Stimulated activated CD4-positive, alpha-beta T cell treated with anti-CD3 and anti-CD28 coated beads, Interleukin-15, amount 100 ng/mL, for 1 hour (primary cell): Measurements from ENCODE around the gene NUDT5.
A peak's percentile ranks its signal among the peaks of the same experiment; 100 is the strongest.
"Not testable (repeated sequence)": the region's sequence is repeated elsewhere in the genome, so short reads cannot be mapped to it uniquely, and the experiment has no call there.

Source experiments
- DNase-seq, 2 donors: peaks; one replicate each; pipeline ENCODE4 v3.0.0-alpha.2; 2020; ENCODE audit warnings: low read depth in 1 of 2, low spot score in 1 of 2

The NUDT5 gene

DNA sequence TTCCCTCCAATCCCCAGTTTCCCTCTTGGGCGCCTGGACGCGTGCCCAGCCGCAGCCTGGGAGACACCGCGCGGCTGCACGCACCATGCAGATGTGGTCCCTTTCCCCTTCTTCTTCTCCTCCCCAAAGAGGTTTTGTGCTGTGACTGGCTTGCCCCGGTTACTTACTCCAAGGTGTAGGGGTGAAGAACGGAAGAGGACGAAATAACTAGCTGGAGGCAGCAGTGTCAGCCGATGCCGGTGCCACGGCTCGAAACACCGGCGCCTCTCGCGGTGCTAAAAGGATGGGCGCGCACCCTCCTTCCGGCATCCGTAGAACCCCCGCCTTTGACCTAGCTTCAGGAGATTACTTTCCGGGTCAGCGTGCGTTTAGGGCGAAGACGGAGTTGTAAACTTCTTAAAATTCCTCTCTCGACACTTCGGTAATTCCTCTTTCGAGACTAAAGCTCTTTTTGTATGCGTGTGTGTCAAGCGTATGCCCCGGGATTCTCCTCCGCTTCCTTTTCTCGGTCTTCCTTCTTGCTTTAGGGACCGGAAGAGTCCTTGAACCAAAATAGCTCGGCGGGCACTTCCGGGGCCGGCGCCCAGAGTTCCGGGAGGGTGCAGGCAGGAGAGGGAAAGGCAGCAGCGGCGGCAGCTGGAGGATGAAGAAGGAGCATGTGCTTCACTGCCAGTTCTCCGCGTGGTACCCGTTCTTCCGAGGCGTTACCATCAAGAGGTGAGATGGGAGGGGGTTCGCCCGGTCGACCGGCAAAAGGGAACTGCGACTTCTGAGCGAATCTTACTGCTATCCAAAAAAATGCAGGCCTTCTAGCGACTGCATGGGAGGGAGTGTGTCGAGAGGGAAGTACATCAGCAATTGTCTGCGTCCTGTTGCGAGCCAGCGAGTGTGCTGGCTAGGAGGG lies at the start of gene NUDT5, which contains the start of gene CDC123:
Gene NUDT5, minus strand, starts transcription at position 289 of the 904 bp plus-strand sequence. CDS start 9,600 bp downstream, outside the sequence.
Gene CDC123, plus strand, starts transcription at position 586 of the 904 bp plus-strand sequence. Its CDS starts 58 bp downstream, at position 644.
- peak; percentile 60 to 74 for DNase-seq

DNA sequence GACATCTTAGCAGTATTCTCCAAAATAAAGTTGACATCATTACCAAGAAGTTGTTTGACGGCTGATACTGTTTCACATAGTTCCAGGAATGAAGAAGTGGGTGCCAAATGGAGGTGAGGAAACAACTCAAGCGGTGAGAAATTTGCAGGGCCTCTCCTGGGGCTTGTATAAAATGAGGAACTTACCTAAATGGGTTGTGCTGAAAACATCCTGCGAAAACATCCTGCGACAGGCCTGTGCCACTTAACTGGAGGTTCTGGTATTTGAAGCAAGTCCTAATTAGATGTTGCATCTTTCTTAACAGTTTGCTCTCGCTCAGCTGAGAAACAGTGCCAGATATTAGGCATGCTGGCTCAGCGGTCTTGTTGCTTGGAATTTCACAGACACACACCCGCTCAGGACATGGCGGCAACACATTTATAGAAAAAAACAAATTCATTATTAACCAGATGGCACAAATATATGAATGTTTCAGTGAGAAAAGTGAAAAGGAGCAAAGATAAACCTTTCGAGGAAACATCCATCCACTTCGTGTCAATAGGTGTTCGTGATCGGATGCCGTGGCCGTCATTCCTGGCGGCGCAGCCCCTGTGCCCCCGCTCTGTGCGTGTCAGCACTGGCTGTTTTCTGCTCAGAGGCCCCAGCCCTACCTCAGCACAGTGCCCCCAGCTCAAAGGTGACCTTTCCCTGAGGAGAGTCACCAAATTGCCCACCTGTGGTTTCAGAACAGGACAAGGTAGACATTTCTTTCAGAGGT lies 48.4 kb upstream of the NUDT5 start:
- DNase-seq = no peak

GRCh38 chr10:12241810-12242529 lies 46.3 kb upstream of the NUDT5 start:
- DNase-seq = no peak

- no peak for DNase-seq
Measured at GRCh38 chr10:12238821-12239220, 43.1 kb upstream of the NUDT5 start.

- DNase-seq = no peak
Measured at GRCh38 chr10:12237265-12238220, 41.9 kb upstream of the NUDT5 start.

- DNase-seq = no peak
Measured at GRCh38 chr10:12235796-12236195, 40.1 kb upstream of the NUDT5 start.

GRCh38 chr10:12235116-12235694 lies 39.5 kb upstream of the NUDT5 start:
- DNase-seq = no peak

DNA sequence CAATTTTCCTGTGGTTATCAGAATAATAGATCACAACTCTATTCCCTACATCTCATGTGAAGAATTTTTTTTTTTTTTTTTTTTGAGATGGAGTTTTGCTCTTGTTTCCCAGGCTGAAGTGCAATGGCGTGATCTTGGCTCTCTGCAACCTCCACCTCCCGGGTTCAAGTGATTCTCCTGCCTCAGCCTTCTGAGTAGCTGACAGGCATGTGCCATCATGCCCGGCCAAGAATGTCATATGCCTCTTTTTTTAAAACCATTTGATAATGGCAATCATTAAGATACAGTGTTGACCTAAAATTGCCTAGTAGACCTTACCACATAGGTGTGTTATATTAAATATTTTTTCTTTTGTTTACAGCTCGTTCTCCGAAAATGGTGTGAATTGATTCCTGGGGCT lies 39.0 kb upstream of the NUDT5 start:
- not testable (repeated sequence) for DNase-seq

DNA sequence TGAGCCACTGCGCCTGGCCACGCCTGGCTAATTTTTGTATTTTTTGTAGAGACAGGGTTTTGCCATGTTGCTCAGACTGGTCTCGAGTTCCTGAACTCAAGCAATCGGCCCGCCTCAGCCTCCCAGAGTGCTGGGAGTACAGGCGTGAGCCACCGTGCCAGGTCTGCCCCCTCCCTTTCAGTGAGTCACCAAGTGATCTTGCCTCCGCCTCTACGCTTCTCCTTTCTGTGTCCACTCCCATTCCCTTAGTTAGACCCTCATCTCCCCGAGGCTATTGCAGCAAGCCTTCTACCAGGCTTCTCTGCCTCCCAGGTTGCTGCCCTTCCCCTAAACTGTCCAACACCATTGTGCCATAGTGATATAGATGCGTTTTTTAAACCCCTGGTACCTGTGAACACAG lies 33.2 kb upstream of the NUDT5 start:
- DNase-seq = no peak

GRCh38 chr10:12226438-12226837 lies 30.7 kb upstream of the NUDT5 start:
- DNase-seq = not testable (repeated sequence)

- no peak for DNase-seq
Measured at GRCh38 chr10:12225444-12225843, 29.8 kb upstream of the NUDT5 start.

GRCh38 chr10:12221323-12222298 lies 25.9 kb upstream of the NUDT5 start:
- no peak for DNase-seq

DNA sequence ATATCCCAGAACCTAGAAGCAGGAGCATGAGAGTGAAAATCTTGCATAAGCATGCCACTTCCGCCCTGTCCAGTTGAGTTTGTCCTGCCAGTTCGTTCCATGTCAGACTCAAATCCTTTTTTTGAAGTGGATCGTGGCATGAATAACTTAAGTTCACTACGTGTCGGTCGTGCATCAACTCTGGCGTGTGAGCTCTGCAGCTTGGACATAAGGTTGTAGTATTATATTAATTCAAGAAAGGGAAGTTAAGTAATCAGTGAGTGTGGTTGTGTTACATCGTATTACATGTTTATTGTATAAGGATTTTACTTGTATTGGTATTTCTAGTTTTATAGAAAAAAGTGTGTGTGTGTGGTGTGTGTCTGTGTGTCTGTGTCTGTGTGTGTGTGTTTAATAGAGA lies 23.3 kb upstream of the NUDT5 start:
- no peak for DNase-seq

- DNase-seq = no peak
Measured at GRCh38 chr10:12214763-12215218, 19.1 kb upstream of the NUDT5 start.

DNA sequence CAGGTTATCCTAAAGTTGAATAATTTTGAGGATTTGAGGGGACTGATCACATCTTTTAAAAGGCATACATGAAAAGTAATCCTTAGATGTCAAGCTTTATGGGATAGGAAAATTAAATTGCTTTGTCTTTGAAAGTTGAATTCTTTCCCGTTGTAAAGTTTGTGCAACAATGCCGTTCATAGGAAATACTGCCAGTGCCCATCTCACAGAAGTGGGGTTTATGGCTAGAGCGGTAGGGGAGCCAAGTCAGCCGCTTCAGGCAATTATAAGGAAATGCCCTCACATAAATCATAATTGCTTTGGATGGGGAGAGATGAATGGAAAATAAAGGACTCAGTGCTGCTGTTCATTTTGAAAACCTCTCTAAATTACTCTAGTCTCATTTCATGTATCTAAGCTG lies 18.4 kb upstream of the NUDT5 start:
- no peak for DNase-seq

DNA sequence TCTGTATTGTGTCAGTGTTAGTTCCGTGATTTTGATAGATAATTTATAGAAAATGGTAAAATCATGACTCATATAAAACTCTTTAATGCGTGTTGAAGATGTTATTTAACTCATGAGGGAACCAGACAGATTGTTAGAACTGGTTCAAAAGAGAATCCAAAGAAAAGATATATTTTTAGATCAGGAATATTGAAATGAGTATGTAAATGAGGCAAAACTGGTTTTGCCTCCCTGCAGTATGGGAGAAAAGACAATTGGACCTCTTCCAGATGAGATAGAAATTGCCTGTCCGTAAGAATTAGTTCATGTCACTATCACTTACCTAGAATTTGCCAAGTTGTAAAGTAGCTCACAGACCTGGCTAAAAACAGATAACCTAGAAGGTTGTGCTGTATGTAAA lies 17.9 kb upstream of the NUDT5 start:
- DNase-seq = no peak

DNA sequence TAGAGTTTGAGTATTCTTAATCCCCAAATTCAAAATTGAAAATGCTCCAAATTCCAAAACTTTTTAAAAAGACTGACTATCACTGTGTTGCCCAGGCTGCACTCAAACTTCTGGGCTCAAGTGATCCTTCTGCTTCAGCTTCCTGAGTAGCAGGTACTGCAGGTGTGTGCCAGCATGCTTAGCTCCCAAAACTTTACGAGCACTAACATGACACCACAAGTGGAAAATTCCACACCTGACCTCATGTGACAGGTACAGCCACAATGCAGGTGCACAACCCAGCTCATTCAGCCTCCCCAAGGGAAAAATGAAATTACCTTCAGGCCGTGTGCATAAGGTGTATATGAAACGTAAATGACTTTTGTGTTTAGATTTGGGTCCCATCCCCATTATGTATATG lies 16.8 kb upstream of the NUDT5 start:
- no peak for DNase-seq

DNA sequence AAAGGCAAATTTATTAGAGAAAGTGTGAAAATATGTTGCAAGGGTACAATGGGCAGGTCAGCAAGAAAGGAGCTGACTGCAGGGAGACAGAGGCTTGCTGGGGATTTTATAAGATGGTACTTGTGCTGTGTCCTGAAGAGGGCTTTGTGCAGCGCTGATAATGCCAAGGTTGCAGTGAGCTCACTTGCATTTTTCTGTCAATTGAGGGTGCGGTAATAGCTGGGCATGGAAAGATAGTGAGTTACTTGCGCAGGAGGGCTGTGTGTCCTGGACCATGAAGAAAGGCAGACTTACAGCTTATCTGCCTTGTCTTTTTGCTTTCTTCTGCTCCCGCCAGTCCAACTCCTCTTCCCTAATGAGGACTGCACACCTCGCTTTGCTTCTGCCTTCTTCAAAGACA lies 12.8 kb upstream of the NUDT5 start:
- no peak for DNase-seq

GRCh38 chr10:12207114-12207513 lies 11.4 kb upstream of the NUDT5 start:
- no peak for DNase-seq
